ENCODE data around the gene TPX2.

DNA sequence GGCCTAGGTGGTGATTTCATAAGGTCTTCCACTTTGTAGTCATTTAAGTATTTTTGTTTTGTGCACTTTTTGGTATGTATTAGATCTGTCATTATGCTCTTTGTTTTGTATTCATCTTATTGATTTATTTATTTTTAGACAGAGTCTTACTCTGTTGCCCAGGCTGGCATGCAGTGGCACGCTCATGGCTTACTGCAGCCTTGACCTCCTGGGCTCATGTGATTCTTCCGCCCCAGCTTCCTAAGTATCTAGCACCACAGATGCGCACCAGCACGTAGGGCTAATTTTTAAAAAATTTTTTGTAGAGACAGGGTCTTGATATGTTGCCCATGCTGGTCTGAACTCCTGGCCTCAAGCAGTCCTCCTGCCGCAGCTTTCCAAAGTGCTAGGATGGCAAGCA lies 30.6 kb downstream of the TPX2 start:
- no peak for TF ChIP-seq CSDC2 (CRISPR knock-in tag; IDR thresholded peaks at IDR 0.05)
- TF ChIP-seq TCF4 (CRISPR knock-in tag; IDR thresholded peaks at IDR 0.05; ENCODE audit: borderline replicate concordance) = no peak
- TF ChIP-seq ZFP30 (CRISPR knock-in tag; IDR thresholded peaks at IDR 0.05) = no peak
- no peak for TF ChIP-seq BACH2 (CRISPR knock-in tag; IDR thresholded peaks at IDR 0.05; ENCODE audit: borderline replicate concordance)
- TF ChIP-seq, protein P1, sequence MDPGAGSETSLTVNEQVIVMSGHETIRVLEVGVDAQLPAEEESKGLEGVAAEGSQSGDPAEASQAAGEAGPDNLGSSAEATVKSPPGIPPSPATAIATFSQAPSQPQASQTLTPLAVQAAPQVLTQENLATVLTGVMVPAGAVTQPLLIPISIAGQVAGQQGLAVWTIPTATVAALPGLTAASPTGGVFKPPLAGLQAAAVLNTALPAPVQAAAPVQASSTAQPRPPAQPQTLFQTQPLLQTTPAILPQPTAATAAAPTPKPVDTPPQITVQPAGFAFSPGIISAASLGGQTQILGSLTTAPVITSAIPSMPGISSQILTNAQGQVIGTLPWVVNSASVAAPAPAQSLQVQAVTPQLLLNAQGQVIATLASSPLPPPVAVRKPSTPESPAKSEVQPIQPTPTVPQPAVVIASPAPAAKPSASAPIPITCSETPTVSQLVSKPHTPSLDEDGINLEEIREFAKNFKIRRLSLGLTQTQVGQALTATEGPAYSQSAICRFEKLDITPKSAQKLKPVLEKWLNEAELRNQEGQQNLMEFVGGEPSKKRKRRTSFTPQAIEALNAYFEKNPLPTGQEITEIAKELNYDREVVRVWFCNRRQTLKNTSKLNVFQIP (CRISPR knock-in tag; IDR thresholded peaks at IDR 0.05; ENCODE audit: borderline replicate concordance, low read depth) = no peak
- TF ChIP-seq, protein P2, sequence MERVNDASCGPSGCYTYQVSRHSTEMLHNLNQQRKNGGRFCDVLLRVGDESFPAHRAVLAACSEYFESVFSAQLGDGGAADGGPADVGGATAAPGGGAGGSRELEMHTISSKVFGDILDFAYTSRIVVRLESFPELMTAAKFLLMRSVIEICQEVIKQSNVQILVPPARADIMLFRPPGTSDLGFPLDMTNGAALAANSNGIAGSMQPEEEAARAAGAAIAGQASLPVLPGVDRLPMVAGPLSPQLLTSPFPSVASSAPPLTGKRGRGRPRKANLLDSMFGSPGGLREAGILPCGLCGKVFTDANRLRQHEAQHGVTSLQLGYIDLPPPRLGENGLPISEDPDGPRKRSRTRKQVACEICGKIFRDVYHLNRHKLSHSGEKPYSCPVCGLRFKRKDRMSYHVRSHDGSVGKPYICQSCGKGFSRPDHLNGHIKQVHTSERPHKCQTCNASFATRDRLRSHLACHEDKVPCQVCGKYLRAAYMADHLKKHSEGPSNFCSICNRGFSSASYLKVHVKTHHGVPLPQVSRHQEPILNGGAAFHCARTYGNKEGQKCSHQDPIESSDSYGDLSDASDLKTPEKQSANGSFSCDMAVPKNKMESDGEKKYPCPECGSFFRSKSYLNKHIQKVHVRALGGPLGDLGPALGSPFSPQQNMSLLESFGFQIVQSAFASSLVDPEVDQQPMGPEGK (CRISPR knock-in tag; IDR thresholded peaks at IDR 0.05; ENCODE audit: borderline replicate concordance) = no peak
- TF ChIP-seq, protein P3, sequence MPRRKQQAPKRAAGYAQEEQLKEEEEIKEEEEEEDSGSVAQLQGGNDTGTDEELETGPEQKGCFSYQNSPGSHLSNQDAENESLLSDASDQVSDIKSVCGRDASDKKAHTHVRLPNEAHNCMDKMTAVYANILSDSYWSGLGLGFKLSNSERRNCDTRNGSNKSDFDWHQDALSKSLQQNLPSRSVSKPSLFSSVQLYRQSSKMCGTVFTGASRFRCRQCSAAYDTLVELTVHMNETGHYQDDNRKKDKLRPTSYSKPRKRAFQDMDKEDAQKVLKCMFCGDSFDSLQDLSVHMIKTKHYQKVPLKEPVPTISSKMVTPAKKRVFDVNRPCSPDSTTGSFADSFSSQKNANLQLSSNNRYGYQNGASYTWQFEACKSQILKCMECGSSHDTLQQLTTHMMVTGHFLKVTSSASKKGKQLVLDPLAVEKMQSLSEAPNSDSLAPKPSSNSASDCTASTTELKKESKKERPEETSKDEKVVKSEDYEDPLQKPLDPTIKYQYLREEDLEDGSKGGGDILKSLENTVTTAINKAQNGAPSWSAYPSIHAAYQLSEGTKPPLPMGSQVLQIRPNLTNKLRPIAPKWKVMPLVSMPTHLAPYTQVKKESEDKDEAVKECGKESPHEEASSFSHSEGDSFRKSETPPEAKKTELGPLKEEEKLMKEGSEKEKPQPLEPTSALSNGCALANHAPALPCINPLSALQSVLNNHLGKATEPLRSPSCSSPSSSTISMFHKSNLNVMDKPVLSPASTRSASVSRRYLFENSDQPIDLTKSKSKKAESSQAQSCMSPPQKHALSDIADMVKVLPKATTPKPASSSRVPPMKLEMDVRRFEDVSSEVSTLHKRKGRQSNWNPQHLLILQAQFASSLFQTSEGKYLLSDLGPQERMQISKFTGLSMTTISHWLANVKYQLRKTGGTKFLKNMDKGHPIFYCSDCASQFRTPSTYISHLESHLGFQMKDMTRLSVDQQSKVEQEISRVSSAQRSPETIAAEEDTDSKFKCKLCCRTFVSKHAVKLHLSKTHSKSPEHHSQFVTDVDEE (CRISPR knock-in tag; IDR thresholded peaks at IDR 0.05) = no peak
- TF ChIP-seq RARB (CRISPR knock-in tag; IDR thresholded peaks at IDR 0.05) = no peak
- no peak for TF ChIP-seq ISL1 (CRISPR knock-in tag; IDR thresholded peaks at IDR 0.05)
- TF ChIP-seq ZFP3 (CRISPR knock-in tag; IDR thresholded peaks at IDR 0.05) = no peak
- no peak for TF ChIP-seq ARNTL (CRISPR knock-in tag; IDR thresholded peaks at IDR 0.05; ENCODE audit: borderline replicate concordance, low read depth)
